GM12872 (cell line): ENCODE results near the gene CT45A10.
"Not testable (repeated sequence)": the region's sequence is repeated elsewhere in the genome, so short reads cannot be mapped to it uniquely, and the experiment has no call there.

ENCODE experiments used
- TF ChIP-seq, protein P1 (sequence below): IDR thresholded peaks from 3 replicates; pipeline ENCODE4 v1.5.1; 2011; ENCODE audit warnings: low read depth, mild to moderate bottlenecking, low read length, moderate library complexity; ENCODE audit not compliant: insufficient read depth

CT45A10 gene

DNA sequence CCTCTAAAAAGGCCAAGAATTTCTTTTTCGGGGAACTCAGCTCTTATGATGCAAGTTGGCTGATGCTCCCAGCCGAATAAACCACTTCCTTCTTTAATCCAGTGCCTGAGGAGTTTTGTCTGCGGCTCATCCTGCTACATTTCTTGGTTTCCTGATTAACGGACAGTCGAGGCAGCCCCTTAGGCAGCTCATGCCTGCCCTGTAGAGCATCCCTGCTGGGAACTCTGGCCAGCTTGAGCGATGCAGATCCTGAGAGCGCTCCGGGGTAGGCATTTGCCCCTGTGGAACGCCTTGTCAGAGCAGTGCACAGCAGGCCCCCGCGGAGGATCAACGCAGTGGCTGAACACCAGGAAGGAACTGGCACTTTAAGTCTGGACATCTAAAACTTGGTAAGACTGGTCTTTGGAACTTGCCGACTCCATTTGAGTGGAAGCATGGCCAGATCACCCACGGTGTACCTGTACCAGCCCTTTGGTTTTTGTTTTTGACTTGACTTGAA, 3.1 kb downstream of the CT45A10 start:
- TF ChIP-seq, protein P1, sequence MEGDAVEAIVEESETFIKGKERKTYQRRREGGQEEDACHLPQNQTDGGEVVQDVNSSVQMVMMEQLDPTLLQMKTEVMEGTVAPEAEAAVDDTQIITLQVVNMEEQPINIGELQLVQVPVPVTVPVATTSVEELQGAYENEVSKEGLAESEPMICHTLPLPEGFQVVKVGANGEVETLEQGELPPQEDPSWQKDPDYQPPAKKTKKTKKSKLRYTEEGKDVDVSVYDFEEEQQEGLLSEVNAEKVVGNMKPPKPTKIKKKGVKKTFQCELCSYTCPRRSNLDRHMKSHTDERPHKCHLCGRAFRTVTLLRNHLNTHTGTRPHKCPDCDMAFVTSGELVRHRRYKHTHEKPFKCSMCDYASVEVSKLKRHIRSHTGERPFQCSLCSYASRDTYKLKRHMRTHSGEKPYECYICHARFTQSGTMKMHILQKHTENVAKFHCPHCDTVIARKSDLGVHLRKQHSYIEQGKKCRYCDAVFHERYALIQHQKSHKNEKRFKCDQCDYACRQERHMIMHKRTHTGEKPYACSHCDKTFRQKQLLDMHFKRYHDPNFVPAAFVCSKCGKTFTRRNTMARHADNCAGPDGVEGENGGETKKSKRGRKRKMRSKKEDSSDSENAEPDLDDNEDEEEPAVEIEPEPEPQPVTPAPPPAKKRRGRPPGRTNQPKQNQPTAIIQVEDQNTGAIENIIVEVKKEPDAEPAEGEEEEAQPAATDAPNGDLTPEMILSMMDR = no peak

DNA sequence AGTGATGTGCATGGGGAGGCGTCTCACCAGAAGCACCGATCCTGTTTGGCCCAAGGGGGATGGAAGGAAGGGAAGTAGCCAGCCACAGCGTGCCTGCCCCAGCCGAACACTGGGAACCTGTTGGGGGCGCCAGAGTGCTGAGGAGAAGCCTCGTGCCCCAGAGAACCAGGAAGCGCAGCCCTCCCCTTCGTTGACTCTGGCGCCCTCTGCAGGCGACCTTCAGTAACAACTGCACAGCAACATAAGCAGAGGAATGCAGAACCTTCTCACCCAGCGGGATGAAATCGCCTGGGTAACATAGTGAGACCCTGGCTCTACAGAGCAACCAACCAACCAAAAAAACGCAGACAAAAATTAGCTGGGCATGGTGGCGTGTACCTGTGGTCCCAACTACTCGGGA, 4.3 kb downstream of the CT45A10 start:
- TF ChIP-seq, protein P1 = peak; percentile 50

DNA sequence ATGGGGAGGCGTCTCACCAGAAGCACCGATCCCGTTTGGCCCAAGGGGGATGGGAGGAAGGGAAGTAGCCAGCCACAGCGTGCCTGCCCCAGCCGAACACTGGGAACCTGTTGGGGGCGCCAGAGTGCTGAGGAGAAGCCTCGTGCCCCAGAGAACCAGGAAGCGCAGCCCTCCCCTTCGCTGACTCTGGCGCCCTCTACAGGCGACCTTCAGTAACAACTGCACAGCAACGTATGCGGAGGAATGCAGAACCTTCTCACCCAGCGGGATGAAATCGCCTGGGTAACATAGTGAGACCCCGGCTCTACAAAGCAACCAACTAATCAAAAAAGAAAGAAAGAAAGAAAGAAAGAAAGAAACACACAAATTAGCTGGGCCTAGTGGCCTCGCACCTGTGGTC, 21.5 kb downstream of the CT45A10 start, which contains the start of gene CT45A9:
Gene CT45A9, minus strand, starts transcription at position 101 of the 400 bp plus-strand sequence. CDS start 3,751 bp downstream, outside the sequence.
- TF ChIP-seq, protein P1 = not testable (repeated sequence)

DNA sequence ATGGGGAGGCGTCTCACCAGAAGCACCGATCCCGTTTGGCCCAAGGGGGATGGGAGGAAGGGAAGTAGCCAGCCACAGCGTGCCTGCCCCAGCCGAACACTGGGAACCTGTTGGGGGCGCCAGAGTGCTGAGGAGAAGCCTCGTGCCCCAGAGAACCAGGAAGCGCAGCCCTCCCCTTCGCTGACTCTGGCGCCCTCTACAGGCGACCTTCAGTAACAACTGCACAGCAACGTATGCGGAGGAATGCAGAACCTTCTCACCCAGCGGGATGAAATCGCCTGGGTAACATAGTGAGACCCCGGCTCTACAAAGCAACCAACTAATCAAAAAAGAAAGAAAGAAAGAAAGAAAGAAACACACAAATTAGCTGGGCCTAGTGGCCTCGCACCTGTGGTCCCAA, 38.8 kb downstream of the CT45A10 start, which contains the start of gene CT45A8:
Gene CT45A8, minus strand, starts transcription at position 101 of the 400 bp plus-strand sequence. CDS start 3,755 bp downstream, outside the sequence.
- TF ChIP-seq, protein P1 = not testable (repeated sequence)

DNA sequence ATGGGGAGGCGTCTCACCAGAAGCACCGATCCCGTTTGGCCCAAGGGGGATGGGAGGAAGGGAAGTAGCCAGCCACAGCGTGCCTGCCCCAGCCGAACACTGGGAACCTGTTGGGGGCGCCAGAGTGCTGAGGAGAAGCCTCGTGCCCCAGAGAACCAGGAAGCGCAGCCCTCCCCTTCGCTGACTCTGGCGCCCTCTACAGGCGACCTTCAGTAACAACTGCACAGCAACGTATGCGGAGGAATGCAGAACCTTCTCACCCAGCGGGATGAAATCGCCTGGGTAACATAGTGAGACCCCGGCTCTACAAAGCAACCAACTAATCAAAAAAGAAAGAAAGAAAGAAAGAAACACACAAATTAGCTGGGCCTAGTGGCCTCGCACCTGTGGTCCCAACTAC, 56.1 kb downstream of the CT45A10 start, which contains the start of gene CT45A7:
Gene CT45A7, minus strand, starts transcription at position 101 of the 400 bp plus-strand sequence. CDS start 3,747 bp downstream, outside the sequence.
- TF ChIP-seq, protein P1 = not testable (repeated sequence)
